Measurements from ENCODE around the gene RYR2. TPM values are rescaled to one million over a fixed set of nuclear protein-coding genes. Genes with fewer than 3 reads are reported as not detected.

RYR2 gene
- total RNA-seq, 1 donor from 2014 or later = not detected

GRCh38 chr1:237226177-237226944, 184.4 kb downstream of the RYR2 start:
- no peaks in the 10 kb centered on the region for H3K36me3 ChIP-seq (ENCODE audit: control insufficient read depth, insufficient read depth, low read length)
- no peak for DNase-seq (ENCODE audit: low read depth)
- no peaks in the 10 kb centered on the region for H3K27me3 ChIP-seq (ENCODE audit: control insufficient read depth, insufficient read depth, low read length)
- TF ChIP-seq, protein P1, sequence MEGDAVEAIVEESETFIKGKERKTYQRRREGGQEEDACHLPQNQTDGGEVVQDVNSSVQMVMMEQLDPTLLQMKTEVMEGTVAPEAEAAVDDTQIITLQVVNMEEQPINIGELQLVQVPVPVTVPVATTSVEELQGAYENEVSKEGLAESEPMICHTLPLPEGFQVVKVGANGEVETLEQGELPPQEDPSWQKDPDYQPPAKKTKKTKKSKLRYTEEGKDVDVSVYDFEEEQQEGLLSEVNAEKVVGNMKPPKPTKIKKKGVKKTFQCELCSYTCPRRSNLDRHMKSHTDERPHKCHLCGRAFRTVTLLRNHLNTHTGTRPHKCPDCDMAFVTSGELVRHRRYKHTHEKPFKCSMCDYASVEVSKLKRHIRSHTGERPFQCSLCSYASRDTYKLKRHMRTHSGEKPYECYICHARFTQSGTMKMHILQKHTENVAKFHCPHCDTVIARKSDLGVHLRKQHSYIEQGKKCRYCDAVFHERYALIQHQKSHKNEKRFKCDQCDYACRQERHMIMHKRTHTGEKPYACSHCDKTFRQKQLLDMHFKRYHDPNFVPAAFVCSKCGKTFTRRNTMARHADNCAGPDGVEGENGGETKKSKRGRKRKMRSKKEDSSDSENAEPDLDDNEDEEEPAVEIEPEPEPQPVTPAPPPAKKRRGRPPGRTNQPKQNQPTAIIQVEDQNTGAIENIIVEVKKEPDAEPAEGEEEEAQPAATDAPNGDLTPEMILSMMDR (IDR thresholded peaks at IDR 0.05; ENCODE audit: insufficient read depth, low read length, poor library complexity, severe bottlenecking) = no peak
- H3K4me3 ChIP-seq (ENCODE audit: low read depth, low read length) = no peak overlapping the region

GRCh38 chr1:237227476-237227875, 185.5 kb downstream of the RYR2 start:
- DNase-seq (ENCODE audit: low read depth) = no peak
- TF ChIP-seq, protein P1 (IDR thresholded peaks at IDR 0.05; ENCODE audit: insufficient read depth, low read length, poor library complexity, severe bottlenecking) = no peak
- Histone ChIP-seq H3K36me3 (ENCODE audit: control insufficient read depth, insufficient read depth, low read length) (no peaks in the 10 kb centered on the region), H3K4me3 (ENCODE audit: low read depth, low read length) (no peak overlapping the region), H3K27me3 (ENCODE audit: control insufficient read depth, insufficient read depth, low read length) (no peaks in the 10 kb centered on the region)

GRCh38 chr1:237228421-237228820, 186.4 kb downstream of the RYR2 start:
- no peaks in the 10 kb centered on the region for H3K36me3 ChIP-seq (ENCODE audit: control insufficient read depth, insufficient read depth, low read length)
- TF ChIP-seq, protein P1 (IDR thresholded peaks at IDR 0.05; ENCODE audit: insufficient read depth, low read length, poor library complexity, severe bottlenecking) = no peak
- no peak overlapping the region for H3K4me3 ChIP-seq (ENCODE audit: low read depth, low read length)
- DNase-seq (ENCODE audit: low read depth) = no peak
- H3K27me3 ChIP-seq (ENCODE audit: control insufficient read depth, insufficient read depth, low read length) = no peaks in the 10 kb centered on the region

GRCh38 chr1:237229333-237229732, 187.3 kb downstream of the RYR2 start:
- Histone ChIP-seq H3K27me3 (ENCODE audit: control insufficient read depth, insufficient read depth, low read length) (no peaks in the 10 kb centered on the region), H3K4me3 (ENCODE audit: low read depth, low read length) (no peak overlapping the region), H3K36me3 (ENCODE audit: control insufficient read depth, insufficient read depth, low read length) (no peaks in the 10 kb centered on the region)
- TF ChIP-seq, protein P1 (IDR thresholded peaks at IDR 0.05; ENCODE audit: insufficient read depth, low read length, poor library complexity, severe bottlenecking) = no peak
- DNase-seq (ENCODE audit: low read depth) = no peak

DNA sequence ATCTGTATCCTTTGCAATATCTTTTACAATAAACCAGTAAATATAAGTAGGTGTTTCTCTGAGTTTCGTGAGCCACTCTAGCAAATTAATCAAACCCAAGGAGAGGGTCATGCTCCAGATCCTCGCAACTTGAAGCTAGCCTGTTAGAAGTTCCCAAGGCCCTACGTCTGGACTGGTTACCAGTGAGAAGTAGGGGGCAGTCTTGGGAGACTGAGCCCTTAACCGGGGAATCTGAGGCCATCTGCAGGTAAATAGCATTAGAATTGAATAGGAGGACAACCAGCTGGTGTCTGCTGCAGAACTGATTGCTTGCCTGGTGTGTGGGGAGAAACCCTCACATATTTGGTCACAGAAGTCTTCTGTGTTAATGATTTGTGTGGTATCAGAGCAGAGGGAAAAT, 190.5 kb downstream of the RYR2 start:
- Histone ChIP-seq H3K4me3 (ENCODE audit: low read depth, low read length) (no peak overlapping the region), H3K36me3 (ENCODE audit: control insufficient read depth, insufficient read depth, low read length) (no peaks in the 10 kb centered on the region), H3K27me3 (ENCODE audit: control insufficient read depth, insufficient read depth, low read length) (no peaks in the 10 kb centered on the region)
- TF ChIP-seq, protein P1 (IDR thresholded peaks at IDR 0.05; ENCODE audit: insufficient read depth, low read length, poor library complexity, severe bottlenecking) = no peak
- DNase-seq (ENCODE audit: low read depth) = no peak

DNA sequence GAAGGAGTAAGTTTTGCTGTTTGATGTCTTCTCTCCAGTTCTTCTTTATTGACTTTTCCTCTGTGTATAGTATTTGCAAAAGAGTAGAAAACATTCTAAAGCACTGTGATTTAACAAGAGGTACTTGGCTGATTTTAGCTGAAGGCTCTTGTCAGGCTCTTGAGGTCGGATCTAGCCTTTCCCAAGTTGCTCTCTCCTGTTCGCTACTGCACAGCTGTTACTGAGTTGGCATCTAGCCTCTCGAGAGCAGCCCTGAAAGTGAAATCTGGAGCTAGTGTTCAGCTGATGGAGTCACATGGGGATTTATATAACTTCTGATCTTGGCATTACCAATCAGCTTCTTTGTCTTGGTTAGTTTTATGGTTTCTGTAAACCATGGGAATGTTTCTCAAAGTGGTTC, 193.1 kb downstream of the RYR2 start:
- TF ChIP-seq, protein P1 (IDR thresholded peaks at IDR 0.05; ENCODE audit: insufficient read depth, low read length, poor library complexity, severe bottlenecking) = no peak
- Histone ChIP-seq H3K4me3 (ENCODE audit: low read depth, low read length) (no peak overlapping the region), H3K27me3 (ENCODE audit: control insufficient read depth, insufficient read depth, low read length) (no peaks in the 10 kb centered on the region), H3K36me3 (ENCODE audit: control insufficient read depth, insufficient read depth, low read length) (no peaks in the 10 kb centered on the region)
- no peak for DNase-seq (ENCODE audit: low read depth)
